Esophagus (tissue), 2 donors: ENCODE measurements around the gene PLCL2. TPM values are rescaled to one million over a fixed set of nuclear protein-coding genes. Genes with fewer than 3 reads are reported as not detected.

ENCODE experiments used
- H3K27ac ChIP-seq, 2 donors: one replicate each; pipeline ENCODE4 v1.5.1; 2013; ENCODE audit warnings: low read depth in 2 of 2, mild to moderate bottlenecking in 2 of 2, inconsistent platforms in 1 of 2, low read length in 1 of 2, moderate library complexity in 1 of 2
- H3K27me3 ChIP-seq, 2 donors: one replicate each; pipeline ENCODE4 v1.6.1; 2013; ENCODE audit warnings: low read length in 2 of 2, control low read depth in 1 of 2, mild to moderate bottlenecking in 1 of 2; ENCODE audit not compliant: insufficient read depth in 2 of 2, control insufficient read depth in 1 of 2
- H3K36me3 ChIP-seq, 2 donors: one replicate each; pipeline ENCODE4 v1.6.1; 2013; ENCODE audit warnings: low read length in 1 of 2; ENCODE audit not compliant: control insufficient read depth in 2 of 2, insufficient read depth in 2 of 2
- H3K4me1 ChIP-seq, 2 donors: one replicate each; pipeline ENCODE4 v1.6.1; 2013; ENCODE audit warnings: low read length in 1 of 2; ENCODE audit not compliant: control insufficient read depth in 2 of 2, insufficient read depth in 2 of 2
- H3K4me3 ChIP-seq, 2 donors: one replicate each; pipeline ENCODE4 v1.5.1; 2013; ENCODE audit warnings: low read length in 2 of 2, mild to moderate bottlenecking in 2 of 2, low read depth in 1 of 2, moderate library complexity in 1 of 2
- H3K9me3 ChIP-seq, 2 donors: one replicate each; pipeline ENCODE4 v1.6.1; 2013; ENCODE audit warnings: mild to moderate bottlenecking in 2 of 2, low read depth in 1 of 2, low read length in 1 of 2, moderate library complexity in 1 of 2; ENCODE audit not compliant: control insufficient read depth in 2 of 2, insufficient read depth in 1 of 2
- WGBS, 2 donors: extraction: QIAGEN DNeasy Blood & Tissue Kit; methylation state at CpG; one replicate each; pipeline ENCODE4 v1.1.7; 2013; 5-methylcytosine and 5-hydroxymethylcytosine counted together
- polyA plus RNA-seq, 2 donors: library from polyadenylated mRNA; stranded (reverse); fragments of 200-250 nt; gene quantifications; one replicate each; pipeline ENCODE4 v1.2.3, GENCODE V29; 2013
- donor health status: healthy with polysubstance abuse.
- donor health status: Bipolar disorder and iron deficiency.

PLCL2 gene
- polyA plus RNA-seq, 2 donors: 0.22 to 0.35 TPM

DNA sequence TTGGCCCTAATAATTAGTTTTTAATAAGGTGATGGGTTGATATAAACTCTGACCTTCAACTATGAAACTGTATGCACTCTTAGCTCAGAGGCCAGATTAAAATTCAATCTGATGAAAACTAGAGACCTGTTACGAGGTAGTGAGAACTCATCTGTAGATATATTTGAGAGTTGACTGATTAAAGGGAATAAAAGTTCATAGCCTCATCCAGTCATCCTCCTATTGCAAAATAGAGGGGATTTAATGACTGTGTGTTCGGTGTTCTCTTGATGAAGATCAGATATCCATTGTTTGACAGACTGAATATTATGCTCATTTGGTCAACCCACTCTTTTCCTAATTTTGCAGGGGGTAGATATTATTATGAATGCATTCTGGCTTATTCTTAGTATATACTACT, 23.3 kb upstream of the PLCL2 start:
- H3K27me3 ChIP-seq: no peaks in the 10 kb centered on the region
- H3K36me3 ChIP-seq: no peaks in the 10 kb centered on the region
- no peak overlapping the region for H3K27ac ChIP-seq
- H3K4me1 ChIP-seq: no peaks in the 10 kb centered on the region
- no peak overlapping the region for H3K4me3 ChIP-seq
- WGBS, 2 donors: 94% methylated on average over 2 of the region's 2 CpGs
- no peaks in the 10 kb centered on the region for H3K9me3 ChIP-seq

DNA sequence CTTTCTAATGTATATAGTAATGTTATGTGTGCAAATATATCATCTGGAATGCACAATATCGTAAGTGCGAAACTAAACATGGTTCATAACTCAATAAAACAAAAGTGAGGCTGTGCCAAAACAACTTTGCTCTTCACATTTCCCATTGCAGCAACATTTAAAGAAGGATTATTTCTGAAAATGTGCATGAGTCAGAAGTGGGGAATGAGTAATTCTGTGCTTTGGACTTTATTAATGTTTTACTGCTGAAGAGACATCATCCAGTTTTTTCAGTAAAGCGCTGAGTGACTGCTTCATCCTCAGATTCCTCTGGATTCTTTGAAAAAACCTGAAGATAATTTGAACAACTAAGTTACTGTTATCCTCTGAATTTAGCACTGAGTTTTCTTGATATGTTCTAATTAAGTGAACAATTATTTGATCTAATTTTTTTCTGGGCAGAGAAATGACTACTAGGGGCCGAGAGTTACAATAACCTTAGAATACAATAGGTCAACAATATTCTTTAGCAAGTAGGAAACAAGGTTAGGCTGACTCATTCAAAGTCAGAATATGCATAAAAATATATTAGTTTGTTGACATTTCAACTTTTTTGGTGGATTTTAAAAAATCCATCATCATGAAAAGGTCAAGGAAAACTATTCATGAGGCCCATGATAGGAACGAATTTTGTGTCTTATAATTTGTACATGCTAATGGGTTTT, 20.0 kb upstream of the PLCL2 start:
- Histone ChIP-seq H3K27me3 (no peaks in the 10 kb centered on the region), H3K4me3 (no peak overlapping the region), H3K9me3 (no peaks in the 10 kb centered on the region), H3K4me1 (no peaks in the 10 kb centered on the region), H3K27ac (no peak overlapping the region), H3K36me3 (no peaks in the 10 kb centered on the region)
- WGBS, 2 donors: 52 to 64% methylated on average over 5 of the region's 5 CpGs

DNA sequence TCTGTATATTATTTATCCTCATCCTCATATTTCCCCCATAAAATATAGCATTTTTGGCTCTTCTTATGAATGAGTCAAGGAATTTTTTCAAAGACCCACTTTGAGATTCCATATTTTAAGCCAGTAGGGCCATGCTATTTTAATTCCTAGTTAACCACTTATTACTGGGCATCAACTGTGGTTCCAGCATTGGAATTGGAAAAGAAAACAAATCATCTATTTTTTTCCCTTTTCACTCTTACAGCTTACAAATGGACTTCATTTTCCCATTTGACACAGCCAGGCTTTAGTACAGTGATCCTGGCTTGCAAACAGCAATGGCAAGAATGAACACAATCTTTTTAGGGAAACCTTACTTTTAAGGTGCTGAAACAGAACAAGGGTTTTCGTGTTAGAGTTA, 19.4 kb upstream of the PLCL2 start:
- no peaks in the 10 kb centered on the region for H3K4me1 ChIP-seq
- H3K36me3 ChIP-seq: no peaks in the 10 kb centered on the region
- no peak overlapping the region for H3K4me3 ChIP-seq
- no peak overlapping the region for H3K27ac ChIP-seq
- H3K9me3 ChIP-seq: no peaks in the 10 kb centered on the region
- no peaks in the 10 kb centered on the region for H3K27me3 ChIP-seq
- WGBS, 2 donors: 84 to 100% methylated on average over 1 of the region's 1 CpG

DNA sequence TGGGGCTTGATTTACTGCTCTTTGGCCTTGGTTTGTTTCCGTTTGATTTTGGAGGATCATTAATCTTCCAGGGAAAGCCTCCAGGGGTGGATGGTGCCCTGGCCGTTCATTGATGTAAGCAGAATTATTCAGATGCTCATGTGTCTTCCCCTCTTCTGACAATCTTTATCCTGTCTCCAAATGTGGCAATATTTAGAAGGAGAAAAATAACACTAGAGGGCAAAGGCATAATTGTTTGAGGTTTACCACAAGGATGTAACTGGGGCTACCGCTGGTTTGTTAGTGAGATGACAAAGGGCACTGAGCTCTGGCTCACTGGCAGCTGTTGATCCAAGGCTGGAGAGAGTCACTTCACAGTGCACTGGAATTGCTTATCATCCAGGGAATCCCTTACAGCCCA, 18.2 kb upstream of the PLCL2 start:
- H3K9me3 ChIP-seq: no peaks in the 10 kb centered on the region
- no peak overlapping the region for H3K4me3 ChIP-seq
- no peaks in the 10 kb centered on the region for H3K27me3 ChIP-seq
- no peaks in the 10 kb centered on the region for H3K36me3 ChIP-seq
- no peaks in the 10 kb centered on the region for H3K4me1 ChIP-seq
- no peak overlapping the region for H3K27ac ChIP-seq
- 31 to 33% methylated on average over 3 of the region's 3 CpGs for WGBS, 2 donors

DNA sequence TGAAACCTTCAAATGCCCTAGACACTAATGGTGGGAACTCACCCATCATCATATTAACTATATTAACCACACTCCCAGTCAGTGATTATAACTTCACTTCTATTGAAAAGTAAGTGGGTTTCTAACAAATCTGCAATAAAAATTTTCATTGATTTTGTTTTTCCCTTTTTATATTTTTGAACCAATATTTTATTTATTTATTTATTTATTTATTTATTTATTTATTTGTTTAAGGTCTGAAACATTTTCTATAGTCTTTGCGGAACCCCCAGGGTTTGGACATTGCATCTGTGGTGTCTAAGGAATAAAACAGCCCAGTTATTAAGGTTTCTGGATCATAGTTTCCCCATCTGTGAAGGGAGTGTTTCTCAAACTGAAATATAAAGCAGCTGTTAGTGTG, 16.2 kb upstream of the PLCL2 start:
- Histone ChIP-seq H3K4me1 (no peaks in the 10 kb centered on the region), H3K27me3 (no peaks in the 10 kb centered on the region), H3K9me3 (no peaks in the 10 kb centered on the region), H3K36me3 (no peaks in the 10 kb centered on the region), H3K27ac (no peak overlapping the region), H3K4me3 (no peak overlapping the region)
- WGBS, 2 donors: 96 to 100% methylated on average over 1 of the region's 1 CpG

DNA sequence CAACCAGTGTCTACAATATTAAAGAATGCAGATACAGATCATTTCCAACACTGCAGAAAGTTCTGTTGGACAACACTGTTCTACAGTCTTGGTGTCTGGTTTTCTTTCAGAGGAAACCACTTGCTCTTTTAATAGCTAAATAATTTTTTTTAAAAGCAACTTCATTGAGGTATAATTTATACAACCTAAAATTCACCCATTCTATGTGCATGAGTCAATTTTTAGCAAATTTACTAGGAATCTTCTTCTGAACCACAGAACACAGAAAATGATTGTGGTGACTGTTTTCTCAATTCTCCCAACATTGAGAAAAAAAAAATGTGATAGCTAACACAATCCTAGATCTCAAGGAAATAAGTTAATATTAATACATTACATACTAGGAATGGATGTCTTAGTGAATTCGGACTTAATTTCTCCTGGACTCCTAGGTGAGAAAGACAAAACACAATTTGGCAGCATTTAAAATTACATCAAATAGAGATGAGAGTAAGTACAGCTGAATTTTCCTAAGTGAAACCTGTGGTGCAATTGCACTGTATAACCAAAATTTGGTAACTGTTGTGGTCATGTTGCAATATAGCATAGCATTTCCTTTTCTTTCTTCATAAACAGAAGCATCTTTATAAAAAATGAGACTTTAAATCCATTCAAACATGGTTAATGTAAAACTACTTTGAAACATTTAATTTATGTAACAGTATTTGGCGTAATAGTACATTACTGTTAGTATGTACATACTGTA, 15.3 kb upstream of the PLCL2 start:
- H3K27ac ChIP-seq: no peak overlapping the region
- H3K4me3 ChIP-seq: no peak overlapping the region
- no peaks in the 10 kb centered on the region for H3K36me3 ChIP-seq
- H3K27me3 ChIP-seq: no peaks in the 10 kb centered on the region
- H3K9me3 ChIP-seq: no peaks in the 10 kb centered on the region
- 68 to 74% methylated on average over 2 of the region's 2 CpGs for WGBS, 2 donors
- no peaks in the 10 kb centered on the region for H3K4me1 ChIP-seq

DNA sequence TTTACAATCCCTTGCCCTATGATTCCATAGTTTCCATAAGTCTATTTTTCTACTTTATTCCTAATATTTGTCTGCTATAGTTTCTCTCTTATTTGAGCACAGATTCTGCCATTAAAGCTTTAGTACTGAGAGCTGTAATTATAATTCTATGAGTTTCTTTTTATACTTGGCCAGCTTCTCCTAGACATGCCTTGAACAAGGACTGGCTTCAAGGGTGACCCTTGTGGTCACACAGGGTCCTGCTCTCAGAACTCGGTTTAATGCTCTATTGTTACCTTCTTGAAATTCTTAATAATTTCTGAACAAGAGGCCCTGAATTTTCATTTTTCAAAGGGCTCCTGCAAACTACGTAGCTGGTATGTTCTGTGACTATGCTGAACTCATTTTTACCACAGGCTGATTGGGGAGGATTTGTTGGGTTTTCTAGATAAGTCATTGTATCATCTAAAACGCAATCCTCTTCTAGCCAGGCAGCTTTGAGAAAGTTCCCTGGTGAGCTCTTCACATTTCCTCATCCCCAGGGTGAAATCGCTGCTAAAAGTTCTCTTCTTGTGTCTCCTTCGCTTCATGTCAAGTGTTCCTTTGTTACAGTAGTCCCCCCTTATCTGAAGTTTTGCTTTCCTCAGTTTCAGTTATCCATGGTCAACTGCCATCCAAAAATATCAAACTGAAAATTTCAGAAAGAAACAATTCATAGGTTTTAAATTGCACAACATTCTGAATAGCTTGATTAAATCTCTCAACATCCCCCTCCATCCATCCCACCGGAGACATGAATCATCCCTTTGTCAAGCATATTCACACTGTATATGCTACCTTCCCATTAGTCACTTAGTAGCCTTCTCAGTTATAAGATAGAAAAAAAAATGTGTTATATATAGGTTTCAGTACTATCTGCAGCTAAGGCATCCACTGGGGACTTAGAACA, 12.6 kb upstream of the PLCL2 start:
- Histone ChIP-seq H3K27me3 (no peaks in the 10 kb centered on the region), H3K4me3 (no peak overlapping the region), H3K9me3 (no peaks in the 10 kb centered on the region), H3K36me3 (no peaks in the 10 kb centered on the region), H3K4me1 (no peaks in the 10 kb centered on the region), H3K27ac (no peak overlapping the region)
- WGBS, 2 donors: 85 to 86% methylated on average over 6 of the region's 6 CpGs

DNA sequence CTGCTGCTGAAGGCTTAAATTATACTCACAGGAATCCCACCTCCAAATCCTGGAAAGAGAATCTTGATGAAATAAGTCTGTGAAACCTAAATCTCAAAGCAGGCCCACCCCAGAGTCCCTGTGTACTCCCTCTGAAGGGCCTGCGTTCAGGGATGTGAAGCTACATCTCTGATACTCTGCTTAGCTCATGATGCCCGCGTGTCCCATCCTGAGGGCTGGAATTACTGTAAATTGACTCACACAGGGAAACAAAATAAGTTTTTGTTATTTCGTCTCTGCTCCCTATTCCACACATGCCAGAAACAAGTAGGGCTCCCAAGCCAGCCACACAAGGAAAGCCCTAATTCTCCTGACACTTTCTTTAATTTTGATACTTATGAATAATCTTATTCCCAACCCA, 10.9 kb upstream of the PLCL2 start:
- H3K4me1 ChIP-seq: no peaks in the 10 kb centered on the region
- no peak overlapping the region for H3K27ac ChIP-seq
- no peaks in the 10 kb centered on the region for H3K9me3 ChIP-seq
- no peak overlapping the region for H3K4me3 ChIP-seq
- no peaks in the 10 kb centered on the region for H3K27me3 ChIP-seq
- H3K36me3 ChIP-seq: no peaks in the 10 kb centered on the region
- 83 to 85% methylated on average over 4 of the region's 4 CpGs for WGBS, 2 donors

DNA sequence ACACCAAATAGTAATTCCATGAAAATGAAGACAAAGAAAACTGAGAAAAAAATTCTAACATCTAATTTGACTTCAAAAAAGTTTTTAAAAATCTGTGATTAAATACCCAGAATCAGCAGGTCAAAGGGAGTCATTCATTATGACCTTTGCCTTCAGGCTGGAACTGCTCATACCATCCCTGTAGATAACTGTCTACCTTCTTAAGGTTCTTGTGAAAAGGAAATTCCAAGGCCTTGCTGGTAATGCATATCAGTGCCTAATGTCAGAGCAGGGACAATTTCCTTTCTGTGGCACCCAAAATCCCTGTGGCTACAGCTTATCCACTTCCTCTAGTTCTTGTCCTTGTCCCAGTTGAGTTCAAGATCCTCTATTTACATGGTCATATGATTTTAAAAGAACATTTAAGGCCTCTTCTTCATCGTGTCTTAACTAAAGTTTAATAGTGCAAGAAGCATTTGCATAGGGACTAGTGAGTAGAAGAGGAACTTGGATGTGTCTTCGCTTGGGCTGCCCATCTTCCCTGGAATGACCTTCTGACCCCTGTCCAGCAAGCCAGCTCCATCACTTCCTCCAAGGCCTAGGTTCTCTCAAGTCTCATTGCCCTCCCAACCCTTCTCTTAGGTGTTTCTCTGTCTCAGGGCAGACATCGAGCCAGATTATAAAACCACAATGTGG, 8.7 kb upstream of the PLCL2 start:
- H3K36me3 ChIP-seq: no peaks in the 10 kb centered on the region
- H3K27me3 ChIP-seq: no peaks in the 10 kb centered on the region
- WGBS, 2 donors: 88 to 93% methylated on average over 3 of the region's 3 CpGs
- no peaks in the 10 kb centered on the region for H3K9me3 ChIP-seq
- no peak overlapping the region for H3K4me3 ChIP-seq
- no peak overlapping the region for H3K27ac ChIP-seq
- H3K4me1 ChIP-seq: no peaks in the 10 kb centered on the region
